Breast epithelium (tissue), 4 donors: ENCODE data around the gene GAB2. TPM values are rescaled to one million over a fixed set of nuclear protein-coding genes. Genes with fewer than 3 reads are reported as not detected.
"Not testable (repeated sequence)": the region's sequence is repeated elsewhere in the genome, so short reads cannot be mapped to it uniquely, and the experiment has no call there.

Experiments used
- DNase-seq, 2 donors: peaks; one replicate each; pipeline ENCODE4 v3.0.0-alpha.2; 2019; ENCODE audit warnings: low spot score in 2 of 2
- H3K27ac ChIP-seq, 2 donors: fragments of 200-600 bp; sonication (generic) in 1 of 2; one replicate each; pipeline ENCODE4 v1.5.1; 2016 to 2019; ENCODE audit warnings: mild to moderate bottlenecking in 1 of 2
- H3K27me3 ChIP-seq, 2 donors: fragments of 200-600 bp; sonication (generic) in 1 of 2; one replicate each; pipeline versions ENCODE4 v1.5.1 to v1.6.0; 2017 to 2019; ENCODE audit warnings: control low read depth in 1 of 2, mild to moderate bottlenecking in 1 of 2
- H3K36me3 ChIP-seq: fragments of 200-600 bp; one replicate; pipeline ENCODE4 v1.5.1; 2019
- H3K4me1 ChIP-seq, 2 donors: fragments of 200-600 bp; sonication (generic); one replicate each; pipeline ENCODE4 v1.5.1; 2016 to 2019; ENCODE audit warnings: control low read depth in 1 of 2
- H3K4me3 ChIP-seq, 3 donors: fragments of 200-600 bp; sonication (generic); 1 replicate in 2 of 3; 2 replicates in 1 of 3; pipeline ENCODE4 v1.5.1; 2016 to 2019; ENCODE audit warnings: mild to moderate bottlenecking in 3 of 3, moderate library complexity in 2 of 3
- H3K9me3 ChIP-seq, 2 donors: fragments of 200-600 bp; sonication (generic) in 1 of 2; one replicate each; pipeline ENCODE4 v1.5.1; 2016 to 2019; ENCODE audit warnings: control low read depth in 1 of 2
- CTCF ChIP-seq, 3 donors: fragments of 450-650 bp; IDR thresholded peaks; one replicate each; pipeline ENCODE4 v1.5.1; 2016 to 2017; ENCODE audit warnings: antibody characterized with exemption in 3 of 3, mild to moderate bottlenecking in 3 of 3, moderate library complexity in 3 of 3
- POLR2A ChIP-seq: fragments of 450-650 bp; IDR thresholded peaks from one replicate; pipeline ENCODE4 v1.6.1; 2016; ENCODE audit warnings: antibody characterized with exemption, mild to moderate bottlenecking, moderate library complexity
- POLR2AphosphoS5 ChIP-seq, 3 donors: sonication (generic); formaldehyde crosslinking; IDR thresholded peaks; one replicate each; pipeline ENCODE4 v1.6.1; 2017; ENCODE audit warnings: antibody characterized with exemption in 3 of 3
- intact Hi-C: fragments of 100-400 bp; cut with DNase I; formaldehyde crosslinking; loops from one replicate; pipeline ENCODE4 v1.15.1; 2023; ENCODE audit warnings: low total_unique reads
- total RNA-seq, 3 donors: library from RNA; depleted of rRNA; stranded (reverse); fragments of >200 nt; gene quantifications; one replicate each; pipeline ENCODE4 v1.1.0, GENCODE V29; 2016

Gene GAB2
- total RNA-seq, 3 donors from 2014 or later = 22.9 to 43.8 (median 24.9) TPM

- Histone ChIP-seq H3K4me3 (no peak overlapping the region), H3K27me3 (no peaks in the 10 kb centered on the region), H3K9me3 (no peaks in the 10 kb centered on the region), H3K27ac (no peak overlapping the region), H3K4me1 (no peaks in the 10 kb centered on the region), H3K36me3 (no peaks in the 10 kb centered on the region)
- TF ChIP-seq POLR2AphosphoS5 (IDR thresholded peaks at IDR 0.05) = no peak
- TF ChIP-seq CTCF (IDR thresholded peaks at IDR 0.05) = no peak
- TF ChIP-seq POLR2A = no peak
- intact Hi-C loops = no loop called here
- DNase-seq = no peak
These were observed 118.5 kb downstream of the GAB2 start for GRCh38 chr11:78299000-78299710.

GRCh38 chr11:78298291-78298771 is 119.3 kb downstream of the GAB2 start:
- no peaks in the 10 kb centered on the region for H3K9me3 ChIP-seq
- H3K4me3 ChIP-seq = no peak overlapping the region
- no peaks in the 10 kb centered on the region for H3K36me3 ChIP-seq
- H3K27me3 ChIP-seq = no peaks in the 10 kb centered on the region
- H3K4me1 ChIP-seq = no peaks in the 10 kb centered on the region
- no peak for TF ChIP-seq POLR2A
- TF ChIP-seq POLR2AphosphoS5 (IDR thresholded peaks at IDR 0.05) = no peak
- TF ChIP-seq CTCF (IDR thresholded peaks at IDR 0.05) = no peak
- intact Hi-C loops = no loop called here
- DNase-seq = no peak
- H3K27ac ChIP-seq = no peak overlapping the region

- H3K27ac ChIP-seq = peak overlapping the region in 1 of 2 donors; percentile 46
These were observed 121.4 kb downstream of the GAB2 start for GRCh38 chr11:78295991-78296930.

GRCh38 chr11:78295347-78295746 is 122.3 kb downstream of the GAB2 start:
- H3K9me3 ChIP-seq = no peaks in the 10 kb centered on the region
- no peaks in the 10 kb centered on the region for H3K4me1 ChIP-seq
- no peaks in the 10 kb centered on the region for H3K36me3 ChIP-seq
- peak overlapping the region; percentile 46 to 58 for H3K27ac ChIP-seq
- TF ChIP-seq POLR2A = no peak
- TF ChIP-seq POLR2AphosphoS5 (IDR thresholded peaks at IDR 0.05) = no peak
- TF ChIP-seq CTCF (IDR thresholded peaks at IDR 0.05) = no peak
- H3K4me3 ChIP-seq = no peak overlapping the region
- DNase-seq = no peak
- no peaks in the 10 kb centered on the region for H3K27me3 ChIP-seq
- intact Hi-C loops = no loop called here

More at GRCh38 chr11:78295991-78296930, 121.4 kb downstream of the GAB2 start:
- H3K4me1 ChIP-seq = no peaks in the 10 kb centered on the region
- no peaks in the 10 kb centered on the region for H3K36me3 ChIP-seq
- no peak for DNase-seq
- intact Hi-C loops = no loop called here
- no peak overlapping the region for H3K4me3 ChIP-seq
- no peaks in the 10 kb centered on the region for H3K9me3 ChIP-seq
- TF ChIP-seq CTCF (IDR thresholded peaks at IDR 0.05) (no peak), POLR2A (no peak), POLR2AphosphoS5 (IDR thresholded peaks at IDR 0.05) (no peak)
- no peaks in the 10 kb centered on the region for H3K27me3 ChIP-seq

GRCh38 chr11:78294100-78294499 is 123.5 kb downstream of the GAB2 start:
- H3K27me3 ChIP-seq, H3K36me3 ChIP-seq, H3K4me3 ChIP-seq, intact Hi-C loops, H3K9me3 ChIP-seq, H3K27ac ChIP-seq, DNase-seq, H3K4me1 ChIP-seq: not testable (repeated sequence)
